Hematopoietic multipotent progenitor cell treated with erythropoietin and hydrocortisone succinate and interleukin-3 and kit ligand, for 4 days (in vitro differentiated cells): ENCODE results near the gene ZCWPW2.

Experiments
- DNase-seq: peaks from one replicate; pipeline ENCODE4 v3.0.0-alpha.2; 2015

The ZCWPW2 gene

DNA sequence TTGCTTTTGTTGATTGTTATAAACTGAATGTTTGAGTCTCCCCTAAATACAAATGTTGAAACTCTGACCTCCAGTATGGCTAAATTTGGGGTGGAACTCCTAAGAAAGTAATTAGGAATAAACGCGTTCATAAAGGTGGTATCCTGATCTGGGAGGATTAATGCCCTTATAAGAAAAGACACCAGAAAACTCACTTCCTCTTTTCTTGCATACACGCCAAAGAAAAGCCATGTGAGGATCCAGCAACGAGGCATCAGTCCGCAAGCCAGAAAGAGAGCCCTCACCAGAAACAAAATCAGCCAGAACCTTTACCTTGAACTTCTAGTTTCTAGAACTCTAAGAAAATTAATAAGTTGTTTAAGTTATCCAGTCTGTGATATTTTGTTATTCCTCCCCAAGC, 37.5 kb downstream of the ZCWPW2 start:
- peak; percentile 2 for DNase-seq

DNA sequence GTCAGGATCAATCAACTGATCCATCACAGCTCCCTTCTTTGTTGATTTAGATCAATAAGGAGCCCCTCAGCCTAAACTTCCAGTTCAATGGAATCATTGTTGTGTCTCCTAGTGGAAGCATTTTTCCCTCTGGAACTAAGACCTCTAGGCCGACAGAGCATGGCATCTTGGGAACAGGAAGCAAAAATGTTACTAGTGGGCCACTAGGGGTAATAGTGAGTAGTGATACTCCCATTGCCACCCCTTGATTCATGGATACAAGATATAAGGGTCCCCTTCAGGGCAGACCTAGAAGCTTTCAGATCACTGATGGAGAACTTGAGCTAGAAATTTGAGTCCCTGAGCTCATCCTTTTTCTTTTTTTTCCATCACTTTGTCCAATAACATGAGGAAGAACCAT, 40.5 kb downstream of the ZCWPW2 start:
- DNase-seq: no peak

DNA sequence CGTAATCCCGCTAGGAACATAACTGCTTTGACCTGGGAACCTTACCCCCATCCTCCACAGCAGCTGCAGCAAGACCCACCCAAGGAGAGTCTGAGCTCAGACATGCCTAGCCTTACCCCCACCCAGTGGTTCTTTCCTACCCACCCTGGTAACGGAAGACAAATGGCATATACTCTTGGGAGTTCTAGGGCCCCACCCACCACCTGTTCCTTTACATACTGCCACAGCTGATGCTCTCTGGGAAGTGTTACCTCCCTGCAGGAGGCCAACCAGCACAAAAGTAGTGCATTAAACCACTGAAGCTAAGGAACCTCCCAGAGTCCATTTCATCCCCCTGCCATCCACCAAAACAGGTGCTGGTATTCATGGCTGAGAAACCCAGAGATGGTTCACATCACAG, 50.7 kb downstream of the ZCWPW2 start:
- DNase-seq: no peak

DNA sequence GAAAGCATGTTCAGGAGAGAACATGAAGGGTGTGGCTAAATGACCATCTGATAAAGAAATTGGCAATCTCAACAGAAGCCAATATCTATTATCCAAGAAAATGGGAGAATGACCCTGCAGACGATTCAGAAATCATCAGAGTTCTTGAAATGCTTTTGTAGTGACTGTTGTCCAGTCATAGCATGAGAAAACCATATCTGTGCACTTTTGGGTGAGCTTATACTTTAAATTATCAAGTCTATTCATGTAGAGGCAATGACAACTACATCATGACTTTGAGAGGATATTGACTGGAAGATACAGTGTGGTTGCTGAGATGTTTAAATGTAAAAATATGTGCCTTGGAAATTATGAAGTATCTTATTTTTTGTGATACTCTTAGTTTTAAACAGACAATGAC, 57.7 kb downstream of the ZCWPW2 start:
- no peak for DNase-seq

DNA sequence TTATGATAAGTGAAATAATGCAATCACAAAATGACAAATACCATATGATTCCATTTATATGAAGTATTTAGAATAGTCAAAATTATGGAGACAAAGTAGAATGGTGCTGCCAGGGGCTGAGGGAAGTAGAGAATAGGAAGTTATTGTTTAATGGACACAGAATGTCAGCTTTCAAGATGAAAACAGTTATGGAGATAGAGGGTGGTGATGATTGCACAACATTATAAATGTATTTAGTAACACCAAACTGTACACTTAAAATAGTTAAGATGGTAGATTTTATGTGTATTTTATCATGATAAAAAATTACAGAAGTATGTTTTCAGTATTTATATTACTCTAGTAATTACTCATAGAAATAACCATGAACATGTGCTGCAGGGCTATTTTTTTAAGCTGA, 100.9 kb downstream of the ZCWPW2 start:
- peak; percentile 8 for DNase-seq

DNA sequence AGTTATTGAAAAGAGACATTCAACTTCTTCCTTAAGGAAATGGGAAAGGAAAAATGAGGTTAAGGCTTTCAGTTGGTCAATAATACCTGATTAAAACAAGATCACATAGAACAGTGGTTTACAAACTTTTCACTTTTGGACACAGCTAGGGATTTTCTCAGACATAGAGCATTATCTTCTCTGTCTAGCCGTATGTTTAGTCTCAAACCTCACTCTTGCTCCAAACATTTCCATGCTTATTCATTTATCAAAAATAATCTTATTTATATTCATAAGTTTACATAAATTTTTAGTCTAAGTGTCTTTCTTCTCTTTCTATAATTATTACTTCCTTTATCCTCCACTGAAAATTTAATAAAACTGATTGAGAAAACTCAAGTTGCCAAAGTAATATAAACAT, 114.3 kb downstream of the ZCWPW2 start:
- no peak for DNase-seq

DNA sequence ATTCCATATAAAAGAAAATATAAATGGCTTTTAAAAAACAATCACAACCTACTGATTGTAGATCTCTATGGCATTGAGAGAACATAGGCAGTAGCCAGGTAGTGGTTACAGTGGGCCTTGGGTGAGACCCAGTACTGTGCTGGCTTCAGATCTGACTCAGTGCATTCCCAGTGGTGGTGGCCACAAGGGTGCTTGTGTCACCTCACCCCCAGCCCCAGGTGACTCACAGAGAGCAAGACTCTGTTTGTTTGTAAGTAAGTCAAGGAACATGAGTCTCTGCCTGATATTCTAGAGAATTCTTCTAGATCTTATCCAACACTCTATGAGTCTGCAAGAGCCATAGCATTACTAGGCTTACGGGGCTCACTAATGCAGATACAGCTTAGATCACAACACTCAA, 118.9 kb downstream of the ZCWPW2 start:
- no peak for DNase-seq

DNA sequence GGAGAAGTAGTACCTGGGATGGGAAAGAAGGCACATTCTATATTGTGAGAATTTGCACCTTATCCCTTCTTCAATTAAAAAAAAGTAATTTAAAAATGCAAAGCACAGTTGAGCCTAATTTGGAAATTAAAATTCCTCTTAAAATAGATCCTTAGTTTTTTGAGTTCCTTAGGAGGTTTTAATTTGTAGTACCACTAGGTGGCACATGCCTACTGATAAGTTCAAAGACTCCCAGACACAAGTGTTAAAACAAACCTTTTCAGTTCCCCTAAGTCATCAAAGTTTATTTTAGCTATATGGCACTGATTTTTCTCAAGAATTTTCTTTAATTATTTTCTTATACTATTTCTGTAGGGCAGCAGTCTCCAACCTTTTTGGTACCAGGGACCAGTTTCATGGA, 127.7 kb downstream of the ZCWPW2 start:
- peak; percentile 68 for DNase-seq

DNA sequence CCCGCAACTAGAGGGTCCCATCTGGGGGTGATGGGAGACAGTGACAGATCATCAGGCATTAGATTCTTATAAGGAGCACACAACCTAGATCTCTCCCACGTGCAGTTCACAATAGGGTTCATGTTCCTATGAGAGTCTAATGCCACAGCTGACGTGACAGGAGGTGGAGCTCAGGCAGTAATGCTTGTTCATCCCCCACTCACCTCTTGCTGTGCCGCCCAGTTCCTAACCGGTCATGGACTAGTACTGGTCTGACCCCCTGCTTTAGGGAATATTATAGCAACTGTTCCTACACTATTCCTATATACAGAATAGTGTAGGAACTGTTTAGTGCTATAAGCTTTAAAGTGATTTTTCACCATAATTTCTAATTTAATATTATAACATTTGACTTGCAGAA, 128.2 kb downstream of the ZCWPW2 start:
- DNase-seq: no peak

DNA sequence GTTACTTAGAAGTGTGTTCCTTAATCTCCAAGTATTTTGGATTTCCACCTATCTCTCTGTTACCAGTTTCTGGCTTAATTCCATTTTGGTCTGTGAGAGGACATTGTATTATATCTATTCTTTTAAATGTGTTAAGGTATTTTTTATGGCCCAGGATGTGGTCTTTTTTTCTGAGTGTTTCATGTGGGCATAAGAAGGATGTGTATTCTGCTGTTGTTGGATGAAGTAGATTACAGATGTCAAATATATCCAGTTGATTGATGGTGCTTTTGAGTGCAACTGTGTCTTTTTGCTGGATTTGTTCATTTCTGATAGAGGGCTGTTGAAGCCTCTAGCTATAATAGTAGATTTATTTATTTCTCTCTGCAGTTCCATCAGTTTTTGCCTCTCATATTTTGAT, 136.6 kb downstream of the ZCWPW2 start:
- no peak for DNase-seq

DNA sequence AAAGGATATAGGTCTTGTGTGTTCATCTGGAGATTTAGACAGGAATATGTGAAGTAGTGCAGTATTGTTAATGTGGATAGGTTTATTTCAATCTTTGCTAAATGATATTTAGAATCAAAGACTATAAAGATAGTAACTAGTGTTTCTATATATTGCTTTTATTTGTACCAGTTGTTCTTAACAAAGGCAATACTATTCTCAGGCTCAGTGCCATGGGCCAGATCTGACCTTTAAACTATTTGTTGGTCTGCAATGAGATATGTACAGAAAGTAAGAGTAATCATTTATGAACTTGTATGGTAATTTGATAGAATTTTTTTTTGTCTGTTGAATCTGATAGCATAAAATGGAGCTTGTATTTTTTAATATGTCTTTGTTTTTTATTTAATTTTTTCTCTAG, 146.8 kb downstream of the ZCWPW2 start:
- no peak for DNase-seq

DNA sequence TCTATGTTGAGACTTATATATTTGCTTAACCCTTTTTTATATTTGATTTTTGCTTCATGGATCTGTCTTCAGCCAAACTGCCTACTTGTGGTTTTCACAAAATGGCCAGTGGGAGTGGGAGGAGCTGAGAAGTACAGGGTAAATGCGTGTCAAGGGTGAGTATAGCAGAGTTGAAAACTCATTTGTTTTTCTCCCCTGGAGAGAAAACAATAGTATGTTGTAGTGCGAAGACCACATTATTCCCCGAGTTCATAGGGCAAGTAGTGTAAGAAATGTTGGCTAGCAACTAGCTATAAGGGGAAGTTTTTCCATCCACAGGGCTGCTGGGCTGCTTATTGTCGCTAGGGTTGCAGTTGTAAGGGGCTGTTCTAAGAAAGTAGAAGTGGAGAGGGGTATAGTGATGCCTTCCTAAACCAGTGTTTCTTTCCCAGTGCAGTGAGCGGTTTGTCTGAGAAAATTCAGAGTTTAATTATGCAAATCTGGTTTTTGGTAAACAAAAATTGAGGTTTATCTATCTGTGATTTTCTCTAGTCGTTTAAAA, 153.9 kb downstream of the ZCWPW2 start:
- no peak for DNase-seq

DNA sequence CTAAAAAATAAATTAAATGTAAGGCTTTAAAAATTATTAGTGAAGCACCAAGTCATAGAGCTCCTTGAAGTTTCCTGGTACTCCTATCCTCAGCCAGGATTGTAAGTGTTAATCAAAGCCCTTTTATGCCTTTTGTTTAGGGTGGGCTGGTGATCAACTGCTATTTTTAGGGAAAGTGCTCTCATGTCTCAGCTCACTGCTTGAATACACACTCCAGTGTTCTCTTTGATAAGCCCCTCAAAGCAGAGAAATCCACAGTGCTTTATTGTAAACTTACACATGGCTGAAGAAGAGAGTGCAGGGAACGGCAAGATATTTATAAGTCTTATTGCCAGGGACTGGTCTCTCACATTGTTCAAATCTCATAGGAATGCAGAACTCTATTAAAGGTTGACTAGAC, 156.5 kb downstream of the ZCWPW2 start:
- no peak for DNase-seq

DNA sequence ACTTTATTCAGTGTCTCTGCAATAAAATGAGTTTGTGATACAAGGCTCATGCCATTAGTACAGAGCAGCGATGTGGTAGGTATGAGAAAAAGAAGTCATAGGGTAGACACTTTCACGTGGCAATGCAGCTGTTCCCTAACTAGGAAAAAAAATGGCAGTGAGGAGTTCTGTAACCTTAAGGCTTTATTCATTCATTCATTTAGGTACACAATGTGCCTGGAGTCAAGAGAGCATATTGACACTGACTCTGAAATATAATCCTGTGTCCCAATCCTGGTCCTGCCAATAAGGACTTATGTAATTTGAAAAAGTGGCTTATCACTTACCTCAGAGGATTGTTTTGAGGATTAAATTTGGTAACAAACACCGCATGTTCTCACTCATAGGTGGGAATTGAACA, 173.1 kb downstream of the ZCWPW2 start:
- DNase-seq: no peak

DNA sequence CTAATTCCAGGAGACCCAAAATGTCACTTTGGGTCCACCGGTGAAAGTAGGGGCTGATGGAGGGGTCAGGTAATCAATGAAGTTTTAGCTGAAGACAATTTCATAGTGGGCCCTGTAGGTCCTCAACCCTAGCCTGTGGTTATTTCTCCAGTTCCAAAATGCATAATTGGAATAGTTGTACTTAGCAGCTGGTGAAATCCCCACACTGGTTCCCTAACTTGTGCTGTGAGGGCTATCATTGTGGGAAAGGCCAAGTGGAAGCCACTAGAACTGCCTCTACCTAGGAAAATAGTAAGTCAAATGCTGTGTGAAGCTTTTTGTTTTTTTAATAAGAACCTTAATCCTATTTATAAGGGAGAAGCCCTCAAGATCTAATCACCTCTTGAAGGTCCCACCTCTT, 193.8 kb downstream of the ZCWPW2 start:
- no peak for DNase-seq

DNA sequence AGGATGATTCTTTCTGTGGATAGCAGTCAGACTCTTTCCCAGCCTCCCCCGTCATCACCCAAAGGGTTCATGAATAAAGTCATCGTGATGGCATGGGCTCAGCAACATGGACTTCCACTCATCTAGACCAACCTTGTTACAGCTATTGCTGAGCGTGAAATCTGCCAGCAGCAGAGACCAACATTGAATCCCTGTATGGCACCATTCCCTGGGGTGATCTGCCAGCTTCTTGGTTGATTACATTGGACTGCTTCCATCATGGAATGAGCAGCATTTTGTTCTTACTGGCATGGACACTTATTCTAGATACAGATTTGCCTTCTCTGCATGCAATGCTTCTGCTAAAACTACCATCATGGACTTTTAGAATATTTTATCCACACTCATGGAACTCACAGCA, 195.7 kb downstream of the ZCWPW2 start:
- no peak for DNase-seq

DNA sequence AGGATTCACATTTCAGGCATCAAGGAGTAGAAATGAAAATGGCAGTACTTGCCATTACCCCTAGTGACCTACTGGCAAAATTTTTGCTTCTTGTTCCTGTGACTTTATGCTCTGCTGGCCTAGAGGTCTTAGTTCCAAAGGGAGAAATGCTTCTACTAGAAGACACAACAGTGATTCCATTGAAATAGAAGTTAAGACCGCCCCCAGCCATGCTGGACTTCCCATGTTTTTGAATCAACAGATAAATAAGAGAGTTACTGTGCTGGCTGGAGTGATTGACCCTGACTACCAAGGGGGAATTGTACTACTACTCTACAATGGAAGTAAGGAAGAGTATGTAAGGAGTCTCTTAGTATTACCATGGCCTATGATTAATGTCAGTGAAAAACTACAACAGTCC, 196.3 kb downstream of the ZCWPW2 start:
- no peak for DNase-seq

DNA sequence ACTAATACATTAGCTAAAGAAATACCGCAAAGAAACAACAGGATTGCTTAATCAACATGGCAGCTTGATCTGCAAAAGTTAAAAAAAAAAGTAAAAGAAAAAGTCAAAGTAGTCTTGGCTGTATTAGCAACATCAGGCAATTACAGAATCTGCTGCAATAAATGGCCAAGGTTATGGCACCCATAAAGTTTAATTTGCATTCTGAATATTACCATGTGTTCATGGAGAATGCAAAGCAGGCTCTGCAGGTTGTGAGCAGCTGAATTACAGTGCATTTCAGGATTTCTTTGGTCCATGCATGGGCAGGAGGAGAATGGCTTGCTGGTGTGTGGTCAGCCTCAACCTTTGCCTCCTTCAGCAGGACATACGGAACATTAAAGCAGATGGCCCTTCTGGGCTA, 199.2 kb downstream of the ZCWPW2 start:
- DNase-seq: no peak

DNA sequence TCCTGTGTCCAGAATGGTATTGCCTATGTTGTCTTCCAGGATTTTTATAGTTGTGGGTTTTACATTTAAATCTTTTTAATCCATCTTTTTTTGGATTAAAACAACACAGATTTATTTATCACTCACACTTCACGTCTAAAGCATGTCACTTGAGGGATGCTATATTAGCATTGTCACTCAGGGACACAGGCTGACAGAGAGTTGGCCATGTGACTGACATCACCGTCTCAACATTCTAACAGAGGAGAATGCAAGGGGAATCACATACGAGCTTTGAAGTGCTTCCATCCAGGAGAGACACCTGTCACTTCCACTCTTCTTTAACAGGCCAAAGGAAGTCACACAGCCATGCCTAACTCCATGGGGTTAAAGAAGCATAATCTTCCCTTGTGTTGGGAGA, 204.7 kb downstream of the ZCWPW2 start:
- DNase-seq: no peak

DNA sequence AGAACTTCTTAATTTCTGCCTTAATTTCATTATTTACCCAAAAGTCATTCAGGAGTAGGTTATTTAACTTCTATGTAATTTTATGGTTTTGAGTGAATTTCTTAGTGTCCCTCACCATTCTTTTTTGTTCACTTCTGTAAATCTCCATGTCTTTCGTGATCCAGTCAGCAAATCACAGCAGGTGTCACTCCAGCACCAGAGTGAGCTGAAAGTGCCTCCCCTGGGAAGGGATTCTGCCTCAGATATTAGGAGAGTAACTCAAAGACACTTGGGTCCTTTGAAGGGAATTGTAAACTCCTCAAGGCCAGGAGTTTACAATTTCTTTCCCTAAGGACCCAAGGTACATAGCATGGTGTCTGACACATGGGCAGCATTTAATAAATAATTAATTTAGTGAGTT, 207.7 kb downstream of the ZCWPW2 start:
- no peak for DNase-seq

DNA sequence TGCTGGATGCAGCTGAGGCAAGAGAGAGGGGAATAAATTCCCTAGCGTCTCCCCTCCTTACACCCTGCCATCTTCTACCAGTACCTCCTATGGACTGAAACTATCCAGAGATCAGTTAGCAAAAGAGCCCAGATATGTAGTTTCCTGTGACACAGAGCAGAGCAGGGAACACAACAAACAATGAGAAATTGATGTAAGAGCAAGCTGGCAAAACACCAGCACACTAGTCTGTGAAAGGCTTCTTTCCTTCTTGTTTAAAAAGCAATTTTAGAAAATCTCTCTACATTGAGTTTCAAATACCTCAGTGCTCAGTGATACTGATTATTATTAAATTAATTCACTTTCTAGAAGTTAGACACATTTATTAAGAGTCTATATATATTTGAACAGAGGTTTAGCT, 215.7 kb downstream of the ZCWPW2 start:
- no peak for DNase-seq

DNA sequence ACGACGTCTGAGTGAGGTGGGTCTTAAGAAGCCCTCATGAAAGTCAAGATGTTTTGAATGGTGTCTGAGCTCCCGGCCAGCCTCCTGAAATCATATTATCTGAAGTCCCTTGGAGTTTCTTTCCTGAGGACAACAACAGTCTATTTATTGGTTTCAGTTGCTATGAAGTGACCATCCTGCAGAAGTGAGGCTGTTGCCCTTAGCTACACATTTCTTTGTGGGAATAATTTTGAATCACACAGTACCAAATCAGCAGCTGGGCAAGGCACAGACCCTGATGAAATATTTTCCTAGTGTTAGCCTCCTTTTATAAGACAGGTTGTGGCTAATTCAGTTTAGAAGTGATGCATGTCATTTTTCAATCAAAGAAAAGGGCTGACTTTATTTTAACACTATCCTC, 220.8 kb downstream of the ZCWPW2 start:
- no peak for DNase-seq

DNA sequence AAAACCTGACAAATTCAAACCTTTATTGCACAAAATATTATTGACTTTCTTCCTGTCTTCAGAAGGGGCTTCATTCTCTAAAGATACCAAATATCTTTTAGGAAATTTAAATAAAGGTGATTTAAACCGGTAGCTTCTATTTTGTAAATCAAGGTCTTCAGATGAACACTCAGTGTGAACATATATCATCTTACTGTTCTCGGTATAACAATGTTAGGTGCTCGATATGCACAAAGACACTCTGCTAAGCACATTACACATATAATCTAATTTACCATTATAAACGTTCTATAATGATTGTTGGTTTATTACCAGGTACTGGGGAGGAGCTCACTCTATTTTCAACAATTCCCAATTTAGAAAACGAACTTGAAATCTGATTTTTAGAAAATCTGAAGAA, 225.5 kb downstream of the ZCWPW2 start:
- DNase-seq: no peak

DNA sequence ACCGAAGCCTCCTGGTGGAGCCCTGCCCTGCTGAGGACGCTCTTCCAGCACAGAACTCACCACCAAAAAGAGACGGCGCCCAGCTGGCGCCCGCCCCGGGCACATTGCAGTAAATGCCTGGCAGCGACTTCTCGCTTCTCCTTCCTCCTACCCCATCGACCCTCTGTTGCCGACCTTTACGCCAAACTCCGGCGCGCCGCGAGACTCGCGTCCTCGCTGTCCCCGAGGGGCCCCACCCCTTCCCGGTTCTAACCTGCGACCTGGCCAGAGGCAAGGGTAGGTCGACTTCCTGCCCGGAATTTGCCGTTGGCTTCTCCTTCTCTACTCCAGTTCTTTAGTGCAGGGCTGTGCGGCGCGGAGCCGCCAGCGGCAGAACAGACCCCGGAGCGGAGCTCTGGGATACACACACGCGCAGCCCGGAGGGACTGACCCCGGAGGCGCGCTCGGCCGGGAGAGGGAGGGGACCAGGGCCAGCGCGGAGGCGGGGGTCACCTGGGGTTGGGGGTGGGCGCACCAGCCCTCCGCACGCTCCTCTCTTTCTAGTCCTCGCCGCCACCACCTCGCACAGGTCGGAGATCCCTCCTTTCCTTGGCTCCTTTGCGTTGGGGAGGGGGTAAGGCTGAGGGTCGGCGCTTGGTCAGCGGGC, 226.7 kb downstream of the ZCWPW2 start:
- peak; percentile 1 for DNase-seq
